RWPE1 (cell line): ENCODE measurements around the gene B2M.

ENCODE experiments used
- CTCF ChIA-PET: fragments of 350-600 bp; sonication (Branson Sonifier 250); formaldehyde crosslinking; extraction: SDS; loops from one replicate; lab custom pipeline; 2021; lab: Yijun Ruan, JAX
- POLR2A ChIA-PET: fragments of 400-600 bp; formaldehyde crosslinking; extraction: SDS; loops from one replicate; lab custom pipeline; 2020; ENCODE audit warnings: antibody characterized with exemption; ENCODE audit not compliant: low non-redundant PET; lab: Yijun Ruan, JAX
- DNase-seq: peaks from one replicate; pipeline ENCODE4 v3.0.0; 2012; ENCODE audit warnings: low spot score
- H3K27ac ChIP-seq: fragments of 450-650 bp; 2 replicates; pipeline ENCODE4 v1.5.1; 2017
- CTCF ChIP-seq: fragments of 450-650 bp; conservative IDR thresholded peaks from 2 replicates; pipeline ENCODE4 v1.5.1; 2017; ENCODE audit warnings: low read depth, mild to moderate bottlenecking

Gene B2M

GRCh38 chr15:44753345-44753744 is 42.0 kb downstream of the B2M start:
- no peak for DNase-seq
- ChIA-PET POLR2A (no interaction called here), CTCF (interaction anchor here (1.2 kb wide), 1 partner anchor 90 kb away, joined by 5 read pairs; the partner anchor contains the start of gene SPG11)
- no peak overlapping the region for H3K27ac ChIP-seq
- no peak for TF ChIP-seq CTCF

GRCh38 chr15:44763187-44763586 is 51.9 kb downstream of the B2M start:
- ChIA-PET POLR2A (no interaction called here), CTCF (no interaction called here)
- DNase-seq, result no peak
- no peak overlapping the region for H3K27ac ChIP-seq
- no peak for TF ChIP-seq CTCF

GRCh38 chr15:44763848-44764247 is 52.5 kb downstream of the B2M start:
- H3K27ac ChIP-seq, result no peak overlapping the region
- CTCF ChIA-PET, result no interaction called here
- POLR2A ChIA-PET, result no interaction called here
- no peak for DNase-seq
- no peak for TF ChIP-seq CTCF

- DNase-seq, result no peak
- ChIA-PET CTCF (no interaction called here), POLR2A (no interaction called here)
- TF ChIP-seq CTCF, result no peak
- H3K27ac ChIP-seq, result no peak overlapping the region
Measured at GRCh38 chr15:44765036-44765435, 53.7 kb downstream of the B2M start.
